Measurements from ENCODE around the gene PBX1.

Gene PBX1

DNA sequence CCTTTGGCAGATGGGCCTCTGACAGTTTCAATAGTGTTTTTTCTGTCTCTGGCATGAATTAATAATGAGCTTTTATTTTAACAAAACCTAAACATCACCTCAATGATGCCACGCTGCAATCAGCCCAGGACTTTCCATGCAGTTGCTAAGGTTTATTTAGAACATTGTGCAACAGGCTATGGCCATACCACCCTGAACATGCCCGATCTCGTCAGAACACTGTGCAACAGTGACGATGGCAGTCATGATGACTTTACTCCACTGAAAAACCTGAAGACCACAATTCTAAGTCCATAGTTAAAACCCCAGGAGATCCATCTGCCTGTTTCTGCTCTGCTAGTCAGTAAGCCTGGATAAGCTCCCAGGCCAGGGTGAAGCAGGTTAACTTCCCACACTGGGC is 310.0 kb downstream of the PBX1 start:
- Mint-ChIP-seq H3K27ac (no peak overlapping the region), H3K36me3 (no peaks in the 10 kb centered on the region), H3K27me3 (no peaks in the 10 kb centered on the region), H3K9me3 (no peaks in the 10 kb centered on the region), H3K4me3 (no peak overlapping the region), H3K4me1 (no peaks in the 10 kb centered on the region)

DNA sequence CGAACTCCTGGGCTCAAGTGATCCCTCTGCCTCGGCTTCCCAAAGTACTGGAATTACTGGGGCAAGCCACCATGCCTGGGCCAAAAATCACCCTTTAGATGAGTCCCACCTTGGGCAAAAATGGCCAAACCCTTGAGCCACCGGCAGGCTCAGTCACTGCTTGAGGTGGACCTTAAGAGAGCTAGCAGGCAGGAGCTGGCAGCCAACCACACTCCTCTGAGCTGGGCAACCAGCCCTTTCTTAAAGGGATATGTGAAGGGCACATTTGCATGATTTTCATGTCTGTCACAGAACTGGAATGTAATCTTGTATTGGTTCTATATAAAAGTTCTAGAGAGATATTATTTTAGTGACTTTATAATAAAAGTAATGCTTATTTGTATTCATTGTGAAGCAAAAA is 316.5 kb downstream of the PBX1 start:
- H3K27me3 Mint-ChIP-seq: no peaks in the 10 kb centered on the region
- H3K36me3 Mint-ChIP-seq: no peaks in the 10 kb centered on the region
- H3K4me3 Mint-ChIP-seq: no peak overlapping the region
- H3K9me3 Mint-ChIP-seq: no peaks in the 10 kb centered on the region
- no peak overlapping the region for H3K27ac Mint-ChIP-seq
- no peaks in the 10 kb centered on the region for H3K4me1 Mint-ChIP-seq

DNA sequence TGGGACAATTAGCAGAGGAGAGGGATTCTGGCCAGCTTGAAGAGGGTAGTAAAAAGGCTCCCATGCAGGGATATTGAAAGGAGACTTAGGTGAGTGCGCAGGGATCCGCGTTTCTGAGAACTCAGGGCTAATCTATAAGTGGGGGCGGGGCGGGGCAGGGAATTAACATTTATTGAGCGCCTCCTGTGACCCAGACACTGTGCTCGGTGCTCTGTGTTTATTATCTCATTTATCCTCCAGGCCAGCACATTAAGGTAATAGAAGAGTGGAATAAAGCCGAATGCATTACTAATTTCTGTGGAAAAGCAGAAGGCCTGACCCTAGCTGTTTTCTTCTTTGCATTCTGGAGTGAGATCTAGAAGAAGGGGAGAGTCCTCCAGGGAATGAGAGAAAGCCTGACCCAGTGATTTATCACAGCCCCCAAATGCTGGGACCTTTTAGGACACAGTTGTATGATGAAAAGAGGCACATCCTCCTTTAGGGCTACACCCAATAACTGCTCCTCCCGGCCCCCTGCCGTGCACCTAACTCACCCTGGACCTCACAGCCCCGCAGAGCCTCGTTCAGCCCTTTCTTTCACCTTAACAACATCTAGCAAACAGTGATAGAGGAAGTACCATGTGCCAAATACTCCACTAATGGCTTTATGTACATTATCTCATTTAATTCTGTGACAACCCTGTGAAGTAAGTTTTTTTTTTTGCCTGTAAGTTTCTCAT is 317.6 kb downstream of the PBX1 start:
- H3K4me3 Mint-ChIP-seq: no peak overlapping the region
- H3K9me3 Mint-ChIP-seq: no peaks in the 10 kb centered on the region
- no peak overlapping the region for H3K27ac Mint-ChIP-seq
- peaks cover 1% of the 10 kb centered on the region for H3K27me3 Mint-ChIP-seq
- no peaks in the 10 kb centered on the region for H3K4me1 Mint-ChIP-seq
- H3K36me3 Mint-ChIP-seq: no peaks in the 10 kb centered on the region

DNA sequence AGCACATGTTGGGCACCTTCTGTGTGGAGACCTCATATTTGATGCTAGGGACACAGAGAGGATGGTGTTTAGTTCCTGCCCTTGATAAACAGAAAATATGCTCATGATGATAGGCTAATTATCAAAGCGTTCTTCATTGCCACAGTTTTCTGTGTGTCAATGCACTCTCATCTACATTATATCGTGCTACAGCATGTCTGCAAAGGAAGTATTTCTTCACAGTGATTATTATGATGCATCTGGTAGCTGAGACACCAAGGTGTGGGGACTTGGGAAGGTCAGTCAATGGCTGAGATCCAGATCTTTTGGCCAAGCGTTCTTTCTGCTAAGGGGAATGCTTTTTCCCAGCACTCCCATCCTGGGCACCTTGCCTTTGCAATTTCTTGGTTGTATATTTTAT is 321.2 kb downstream of the PBX1 start:
- Mint-ChIP-seq H3K4me1 (no peaks in the 10 kb centered on the region), H3K27ac (no peak overlapping the region), H3K27me3 (peaks cover 1% of the 10 kb centered on the region), H3K9me3 (no peaks in the 10 kb centered on the region), H3K36me3 (no peaks in the 10 kb centered on the region), H3K4me3 (no peak overlapping the region)

DNA sequence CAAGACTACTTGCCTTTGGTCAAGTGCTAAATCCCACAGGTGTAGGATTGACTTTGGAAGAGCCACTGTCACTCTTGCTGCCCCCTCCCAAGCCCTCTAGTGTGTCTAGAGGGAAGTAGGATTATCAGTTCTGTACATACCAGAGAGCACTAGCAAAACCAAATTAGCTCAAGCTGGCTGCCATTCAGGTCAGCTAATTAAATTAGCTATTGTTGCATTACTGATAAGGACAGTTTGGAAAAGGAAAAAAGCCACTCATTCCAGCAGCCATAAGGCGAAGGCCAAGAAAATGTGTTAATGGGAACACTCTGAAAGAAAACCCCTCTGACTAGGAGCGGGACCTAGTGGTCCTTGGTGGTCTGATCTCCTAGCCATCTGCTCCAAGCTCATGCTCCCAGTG is 321.7 kb downstream of the PBX1 start:
- no peaks in the 10 kb centered on the region for H3K36me3 Mint-ChIP-seq
- no peak overlapping the region for H3K27ac Mint-ChIP-seq
- H3K4me3 Mint-ChIP-seq: no peak overlapping the region
- no peaks in the 10 kb centered on the region for H3K9me3 Mint-ChIP-seq
- H3K27me3 Mint-ChIP-seq: peaks cover 3% of the 10 kb centered on the region
- H3K4me1 Mint-ChIP-seq: no peaks in the 10 kb centered on the region

DNA sequence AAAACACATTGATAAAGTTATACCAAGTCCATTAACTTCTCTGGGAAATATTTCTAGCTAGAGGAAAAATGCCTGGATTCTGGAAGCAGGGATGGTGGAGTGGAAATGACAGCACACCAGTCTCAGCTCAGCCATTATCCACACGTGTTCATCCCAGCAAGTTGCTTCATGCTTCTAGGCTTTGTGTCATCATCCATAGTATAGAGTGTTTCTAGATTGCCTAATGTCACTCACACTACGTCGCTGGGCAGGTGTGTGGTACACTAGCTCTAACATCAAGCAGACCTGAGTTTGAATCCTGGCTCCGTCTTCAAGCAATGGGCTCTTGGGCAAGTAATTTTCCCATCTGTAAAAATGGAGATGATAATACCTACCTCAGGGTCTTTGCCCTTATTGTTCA is 326.3 kb downstream of the PBX1 start:
- Mint-ChIP-seq H3K4me1 (no peaks in the 10 kb centered on the region), H3K4me3 (no peak overlapping the region), H3K9me3 (peaks cover 9% of the 10 kb centered on the region), H3K27ac (no peak overlapping the region), H3K36me3 (no peaks in the 10 kb centered on the region), H3K27me3 (peaks cover 4% of the 10 kb centered on the region)

DNA sequence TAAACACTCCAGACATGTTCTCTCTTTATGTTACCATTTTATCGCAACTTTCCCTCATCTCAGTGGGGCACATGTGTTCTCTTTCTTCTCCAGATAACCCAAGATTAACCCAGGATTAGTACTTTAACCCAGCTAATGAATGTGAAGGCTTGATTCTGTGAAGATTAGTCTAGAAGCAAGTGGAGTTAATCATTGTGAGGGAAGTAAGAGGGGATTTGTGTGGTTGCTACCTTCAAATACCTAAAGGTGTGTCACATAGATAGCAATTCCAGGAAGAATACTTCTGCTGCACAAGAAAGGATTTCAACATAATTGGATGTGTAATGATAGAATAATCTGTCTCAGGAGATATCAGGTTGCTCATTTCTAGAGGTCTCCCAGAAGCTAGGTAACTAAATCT is 327.1 kb downstream of the PBX1 start:
- peaks cover 9% of the 10 kb centered on the region for H3K9me3 Mint-ChIP-seq
- no peak overlapping the region for H3K27ac Mint-ChIP-seq
- H3K4me3 Mint-ChIP-seq: no peak overlapping the region
- no peaks in the 10 kb centered on the region for H3K4me1 Mint-ChIP-seq
- no peaks in the 10 kb centered on the region for H3K36me3 Mint-ChIP-seq
- H3K27me3 Mint-ChIP-seq: peaks cover 4% of the 10 kb centered on the region

DNA sequence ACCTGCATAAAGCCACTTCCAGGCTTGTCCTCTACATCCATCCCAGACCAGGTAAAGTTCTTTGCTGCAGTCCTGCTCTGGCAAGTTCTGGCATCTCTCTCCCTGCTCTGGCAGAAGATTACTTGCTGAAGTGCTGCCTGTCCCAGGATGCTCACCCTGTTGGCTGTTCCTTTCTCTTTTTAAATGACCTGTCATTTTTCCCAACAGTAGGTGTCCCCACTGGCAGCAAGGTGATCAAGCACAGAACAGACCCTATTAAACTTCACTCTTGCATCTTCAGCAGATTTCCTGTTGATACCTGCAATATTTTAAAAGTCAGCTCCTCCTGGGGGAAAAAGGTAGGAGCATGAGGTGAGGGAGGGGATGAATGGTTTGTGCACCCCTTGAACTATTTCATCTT is 332.6 kb downstream of the PBX1 start:
- H3K27me3 Mint-ChIP-seq: no peaks in the 10 kb centered on the region
- H3K4me3 Mint-ChIP-seq: no peak overlapping the region
- H3K4me1 Mint-ChIP-seq: no peaks in the 10 kb centered on the region
- no peaks in the 10 kb centered on the region for H3K36me3 Mint-ChIP-seq
- peaks cover 16% of the 10 kb centered on the region for H3K9me3 Mint-ChIP-seq
- H3K27ac Mint-ChIP-seq: no peak overlapping the region

DNA sequence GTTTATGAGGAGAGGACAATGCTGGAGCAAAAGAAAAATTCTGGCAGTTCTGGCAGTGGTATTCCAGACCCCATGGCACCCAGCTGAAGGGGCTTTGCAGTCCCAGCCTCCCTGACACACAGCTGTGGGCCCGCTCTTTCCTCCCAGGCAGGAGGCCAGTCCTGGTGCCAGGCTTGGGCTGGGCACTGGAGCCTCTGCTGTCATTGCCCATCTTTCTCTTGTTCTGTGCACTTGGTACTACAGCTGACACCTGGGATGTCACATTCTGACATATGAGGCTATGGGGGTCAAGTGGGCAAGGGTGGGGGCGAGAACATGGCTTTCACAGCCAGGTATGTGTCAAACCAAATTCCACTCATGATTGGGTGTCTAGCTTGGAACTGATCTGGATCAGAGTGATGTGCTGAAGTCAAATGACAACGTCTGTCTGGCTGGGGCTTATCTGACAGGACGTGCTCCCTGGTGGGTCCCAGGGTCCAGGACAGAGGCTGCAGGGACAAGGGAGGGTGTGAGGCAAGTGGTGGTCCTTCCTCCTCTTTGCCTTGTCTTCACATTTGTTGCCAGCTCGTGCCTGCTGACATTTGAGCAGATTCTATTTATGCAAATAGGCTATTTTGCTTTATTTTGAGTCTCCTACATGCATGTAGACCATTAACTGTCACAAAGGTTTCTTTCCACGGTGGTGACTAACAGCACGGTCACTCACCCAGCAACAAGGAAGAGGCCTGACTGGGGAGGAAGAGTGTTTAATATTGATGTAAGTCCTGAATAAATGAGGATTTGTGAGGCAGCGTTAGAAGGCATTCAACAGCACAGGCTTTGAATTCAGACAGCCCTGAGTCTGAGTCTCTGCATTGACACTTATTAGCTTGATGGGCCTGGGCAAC is 336.3 kb downstream of the PBX1 start:
- peaks cover 12% of the 10 kb centered on the region for H3K9me3 Mint-ChIP-seq
- no peaks in the 10 kb centered on the region for H3K4me1 Mint-ChIP-seq
- H3K36me3 Mint-ChIP-seq: no peaks in the 10 kb centered on the region
- no peak overlapping the region for H3K27ac Mint-ChIP-seq
- no peaks in the 10 kb centered on the region for H3K27me3 Mint-ChIP-seq
- no peak overlapping the region for H3K4me3 Mint-ChIP-seq

DNA sequence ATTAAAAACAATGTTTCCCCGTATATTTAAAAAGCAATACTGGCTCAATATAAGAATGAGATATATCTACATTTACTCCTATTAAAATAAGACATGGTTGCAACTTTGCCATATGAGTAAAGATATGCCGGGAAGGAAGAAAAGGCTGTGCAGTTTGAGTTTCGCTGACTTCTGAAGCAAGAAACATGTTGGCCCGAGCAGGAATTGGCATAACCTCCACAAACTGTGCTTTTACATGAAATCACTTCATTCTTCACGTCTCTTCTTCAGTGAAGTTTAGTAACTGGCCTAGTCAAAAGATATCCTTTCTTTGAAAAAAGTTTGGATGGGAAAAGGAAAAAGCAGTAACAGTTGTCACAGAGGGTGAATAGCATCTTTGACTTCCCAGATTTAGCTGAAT is 342.0 kb downstream of the PBX1 start:
- Mint-ChIP-seq H3K9me3 (peaks cover 12% of the 10 kb centered on the region), H3K36me3 (no peaks in the 10 kb centered on the region), H3K27ac (no peak overlapping the region), H3K4me3 (no peak overlapping the region), H3K4me1 (no peaks in the 10 kb centered on the region), H3K27me3 (no peaks in the 10 kb centered on the region)
